B cell (primary cell): Measurements from ENCODE around the gene MMP21. TPM values are rescaled to one million over a fixed set of nuclear protein-coding genes. Genes with fewer than 3 reads are reported as not detected.

Source experiments
- ATAC-seq: fragments of 200-7000 bp; cut with Tn5 transposase; one replicate; pipeline ENCODE4 v1.10.0; 2021; ENCODE audit warnings: low read depth, mild to moderate bottlenecking, moderate number of reproducible peaks, moderate library complexity
- CTCF ChIA-PET: fragments of 350-600 bp; sonication (Branson Sonifier 250); formaldehyde crosslinking; loops from one replicate; lab custom pipeline; 2021; ENCODE audit warnings: antibody characterized with exemption, inconsistent platforms; lab: Charles Lee
- POLR2A ChIA-PET: fragments of 350-600 bp; sonication (Branson Sonifier 250); formaldehyde crosslinking; loops from one replicate; lab custom pipeline; 2021; ENCODE audit warnings: antibody characterized with exemption; lab: Charles Lee
- DNase-seq: peaks from one replicate; pipeline ENCODE4 v3.0.0; 2013
- H2AFZ ChIP-seq: 2 replicates; pipeline ENCODE4 v1.6.1; 2012; ENCODE audit warnings: mild to moderate bottlenecking, low read depth, low read length; ENCODE audit not compliant: insufficient read depth, poor library complexity, severe bottlenecking
- H3K27ac ChIP-seq, 2 donors: 1 replicate in 1 of 2; 2 replicates in 1 of 2; pipeline ENCODE4 v1.5.1; 2012 to 2013; ENCODE audit warnings: low read length in 2 of 2, mild to moderate bottlenecking in 2 of 2, moderate library complexity in 1 of 2
- H3K27me3 ChIP-seq, 4 experiments: fragments of 200-600 bp in 1 of 4; sonication (generic) in 1 of 4; replicated peaks in 1 of 4; 1 replicate in 2 of 4; 2 replicates in 2 of 4; pipeline versions ENCODE4 v1.6.1 to v1.7.0; 2013 to 2016; ENCODE audit warnings: low read length in 3 of 4, mild to moderate bottlenecking in 2 of 4, mixed read lengths in 1 of 4, moderate library complexity in 1 of 4; ENCODE audit not compliant: insufficient read depth in 4 of 4, control insufficient read depth in 3 of 4; ENCODE audit errors: control extremely low read depth in 1 of 4
- H3K36me3 ChIP-seq, 2 experiments: replicated peaks in 1 of 2; 1 replicate in 1 of 2; 2 replicates in 1 of 2; pipeline versions ENCODE4 v1.6.1 to v1.7.1; 2013; ENCODE audit warnings: low read length in 1 of 2; ENCODE audit not compliant: insufficient read depth in 2 of 2, control insufficient read depth in 1 of 2; ENCODE audit errors: control extremely low read depth in 1 of 2, extremely low read depth in 1 of 2
- H3K4me1 ChIP-seq, 2 donors: fragments of 200-600 bp in 1 of 2; sonication (generic) in 1 of 2; 1 replicate in 1 of 2; 2 replicates in 1 of 2; pipeline versions ENCODE4 v1.5.1 to v1.6.1; 2013 to 2017; ENCODE audit warnings: low read length in 2 of 2; ENCODE audit not compliant: control insufficient read depth in 2 of 2, insufficient read depth in 2 of 2
- H3K4me2 ChIP-seq: replicated peaks from 2 replicates; pipeline ENCODE3; 2012; ENCODE audit warnings: mild to moderate bottlenecking, low read depth, low read length; ENCODE audit not compliant: poor library complexity, severe bottlenecking
- H3K4me3 ChIP-seq, 5 experiments: fragments of 200-600 bp in 1 of 5; sonication (generic) in 1 of 5; 1 replicate in 3 of 5; 2 replicates in 2 of 5; pipeline versions ENCODE4 v1.5.1 to v1.7.0; 2011 to 2016; ENCODE audit warnings: low read length in 4 of 5, mild to moderate bottlenecking in 4 of 5, low read depth in 2 of 5, control low read depth in 1 of 5, moderate library complexity in 1 of 5; ENCODE audit not compliant: insufficient read depth in 1 of 5; ENCODE audit errors: control extremely low read depth in 1 of 5, extremely low read depth in 1 of 5
- H3K79me2 ChIP-seq: fragments of 200-600 bp; sonication (generic); one replicate; pipeline ENCODE4 v1.6.0; 2016; ENCODE audit warnings: low read length; ENCODE audit not compliant: control insufficient read depth, insufficient read depth
- H3K9ac ChIP-seq: fragments of 200-600 bp; sonication (generic); 2 replicates; pipeline ENCODE4 v1.6.1; 2017; ENCODE audit warnings: mild to moderate bottlenecking, low read length, moderate library complexity
- H3K9me3 ChIP-seq, 3 donors: one replicate each; pipeline versions ENCODE4 v1.6.1 to v1.7.1; 2013; ENCODE audit warnings: low read length in 2 of 3; ENCODE audit not compliant: control insufficient read depth in 2 of 3, insufficient read depth in 1 of 3; ENCODE audit errors: control extremely low read depth in 1 of 3
- H4K20me1 ChIP-seq: 2 replicates; pipeline ENCODE4 v1.6.0; 2012; ENCODE audit warnings: mild to moderate bottlenecking, low read length; ENCODE audit not compliant: insufficient read depth, control insufficient read depth, poor library complexity, severe bottlenecking
- H3K27ac Mint-ChIP-seq: one replicate; pipeline ENCODE4 v1.8.0; 2021; ENCODE audit warnings: mixed read lengths
- H3K27me3 Mint-ChIP-seq: one replicate; pipeline ENCODE4 v1.8.0; 2021; ENCODE audit warnings: mixed read lengths
- H3K4me1 Mint-ChIP-seq: one replicate; pipeline ENCODE4 v1.8.0; 2021; ENCODE audit warnings: mixed read lengths
- H3K4me3 Mint-ChIP-seq: one replicate; pipeline ENCODE4 v1.8.0; 2021; ENCODE audit warnings: mixed read lengths
- H3K9me3 Mint-ChIP-seq: one replicate; pipeline ENCODE4 v1.8.0; 2022; ENCODE audit warnings: mixed read lengths; ENCODE audit not compliant: insufficient read depth
- CTCF ChIP-seq: fragments of 200-600 bp; IDR thresholded peaks from one replicate; pipeline ENCODE4 v1.8.0; 2022; ENCODE audit warnings: antibody characterized with exemption, mild to moderate bottlenecking
- EZH2 ChIP-seq: IDR thresholded peaks from 2 replicates; pipeline ENCODE4 v1.6.1; 2012; ENCODE audit warnings: borderline replicate concordance, low read depth, mild to moderate bottlenecking, moderate library complexity, low read length; ENCODE audit not compliant: insufficient read depth, poor library complexity, severe bottlenecking
- WGBS: methylation state at CpG from one replicate; pipeline ENCODE4 v1.1.5; 2013; ENCODE audit warnings: missing lambda C conversion rate; ENCODE audit not compliant: insufficient coverage; 5-methylcytosine and 5-hydroxymethylcytosine counted together
- intact Hi-C: fragments of 100-400 bp; cut with micrococcal nuclease; formaldehyde crosslinking; loops from one replicate; pipeline ENCODE4 v1.10.0; 2022
- polyA plus RNA-seq: library from polyadenylated mRNA; depleted of rRNA; stranded (reverse); fragments of >200 nt; gene quantifications from 2 replicates; pipeline ENCODE4 v1.2.3, GENCODE V29; 2012
- total RNA-seq, 2 donors: library from RNA; stranded (reverse); fragments of 120-200 nt in 1 of 2; gene quantifications; 1 replicate in 1 of 2; 2 replicates in 1 of 2; pipeline versions ENCODE4 v1.2.3 to v1.2.4, GENCODE V29; 2013 to 2022

The MMP21 gene
- total and polyA plus RNA-seq, 2 donors (not counting 1 experiment from before 2014, with no cell fraction given), result 0.15 to 0.18 TPM

- H3K36me3 ChIP-seq, result peaks cover 0 to 71% of the 10 kb centered on the region in 2 experiments
- DNase-seq, result no peak
- no peaks in the 10 kb centered on the region for H3K27me3 Mint-ChIP-seq
- no peak overlapping the region for H3K4me2 ChIP-seq
- ATAC-seq, result no peak
- ChIA-PET CTCF (no interaction called here), POLR2A (no interaction called here)
- H3K9ac ChIP-seq, result no peak overlapping the region
- whole genome bisulfite sequencing, result no CpG with 5 or more reads among the region's 5 CpGs
- intact Hi-C loops, result no loop called here
- no peaks in the 10 kb centered on the region for H3K9me3 Mint-ChIP-seq
- no peaks in the 10 kb centered on the region for H3K27me3 ChIP-seq
- no peaks in the 10 kb centered on the region for H3K79me2 ChIP-seq
- no peak overlapping the region for H3K4me3 Mint-ChIP-seq
- no peak overlapping the region for H3K27ac Mint-ChIP-seq
- no peak overlapping the region for H3K27ac ChIP-seq
- no peaks in the 10 kb centered on the region for H4K20me1 ChIP-seq
- no peaks in the 10 kb centered on the region for H3K4me1 Mint-ChIP-seq
- H3K4me1 ChIP-seq, result no peaks in the 10 kb centered on the region
- no peak overlapping the region for H3K4me3 ChIP-seq
- H3K9me3 ChIP-seq, result no peaks in the 10 kb centered on the region
- H2AFZ ChIP-seq, result no peak overlapping the region
- TF ChIP-seq EZH2, result no peak
- no peak for TF ChIP-seq CTCF
Observed at GRCh38 chr10:125756853-125757487, 18.7 kb downstream of the MMP21 start.

GRCh38 chr10:125756196-125756595 is 19.4 kb downstream of the MMP21 start:
- H3K4me3 ChIP-seq, result no peak overlapping the region
- ChIA-PET POLR2A (no interaction called here), CTCF (no interaction called here)
- no peaks in the 10 kb centered on the region for H3K9me3 ChIP-seq
- H3K36me3 ChIP-seq, result peaks cover 0 to 74% of the 10 kb centered on the region in 2 experiments
- ATAC-seq (no peak), DNase-seq (no peak)
- H3K27me3 Mint-ChIP-seq, result no peaks in the 10 kb centered on the region
- no peaks in the 10 kb centered on the region for H3K9me3 Mint-ChIP-seq
- H3K27ac ChIP-seq, result no peak overlapping the region
- no peak overlapping the region for H3K4me2 ChIP-seq
- no peaks in the 10 kb centered on the region for H3K4me1 Mint-ChIP-seq
- no peak overlapping the region for H2AFZ ChIP-seq
- no peaks in the 10 kb centered on the region for H3K79me2 ChIP-seq
- no peaks in the 10 kb centered on the region for H3K27me3 ChIP-seq
- H3K27ac Mint-ChIP-seq, result no peak overlapping the region
- H3K4me3 Mint-ChIP-seq, result no peak overlapping the region
- no peaks in the 10 kb centered on the region for H3K4me1 ChIP-seq
- no peak overlapping the region for H3K9ac ChIP-seq
- H4K20me1 ChIP-seq, result no peaks in the 10 kb centered on the region
- 90% methylated on average over 2 of the region's 5 CpGs for WGBS
- TF ChIP-seq EZH2 (no peak), CTCF (no peak)
- intact Hi-C loops, result no loop called here
